SU-DHL-6 (cell line): ENCODE results near the gene SNAP23.

Source experiments
- EZH2phosphoT487 ChIP-seq: fragments of 200-600 bp; sonication (generic), shearing (Covaris generic); conservative IDR thresholded peaks from 2 replicates; pipeline ENCODE4 v1.6.1; 2018; ENCODE audit warnings: mild to moderate bottlenecking, antibody characterized with exemption, low read length, moderate library complexity, mixed read lengths
- TF ChIP-seq, protein P1 (sequence below): fragments of 200-600 bp; sonication (generic); IDR thresholded peaks from one replicate; pipeline ENCODE4 v1.5.1; 2017; ENCODE audit warnings: antibody characterized with exemption, mild to moderate bottlenecking, low read length, moderate library complexity; ENCODE audit not compliant: insufficient read depth, poor library complexity, severe bottlenecking

- TF ChIP-seq, protein P1, sequence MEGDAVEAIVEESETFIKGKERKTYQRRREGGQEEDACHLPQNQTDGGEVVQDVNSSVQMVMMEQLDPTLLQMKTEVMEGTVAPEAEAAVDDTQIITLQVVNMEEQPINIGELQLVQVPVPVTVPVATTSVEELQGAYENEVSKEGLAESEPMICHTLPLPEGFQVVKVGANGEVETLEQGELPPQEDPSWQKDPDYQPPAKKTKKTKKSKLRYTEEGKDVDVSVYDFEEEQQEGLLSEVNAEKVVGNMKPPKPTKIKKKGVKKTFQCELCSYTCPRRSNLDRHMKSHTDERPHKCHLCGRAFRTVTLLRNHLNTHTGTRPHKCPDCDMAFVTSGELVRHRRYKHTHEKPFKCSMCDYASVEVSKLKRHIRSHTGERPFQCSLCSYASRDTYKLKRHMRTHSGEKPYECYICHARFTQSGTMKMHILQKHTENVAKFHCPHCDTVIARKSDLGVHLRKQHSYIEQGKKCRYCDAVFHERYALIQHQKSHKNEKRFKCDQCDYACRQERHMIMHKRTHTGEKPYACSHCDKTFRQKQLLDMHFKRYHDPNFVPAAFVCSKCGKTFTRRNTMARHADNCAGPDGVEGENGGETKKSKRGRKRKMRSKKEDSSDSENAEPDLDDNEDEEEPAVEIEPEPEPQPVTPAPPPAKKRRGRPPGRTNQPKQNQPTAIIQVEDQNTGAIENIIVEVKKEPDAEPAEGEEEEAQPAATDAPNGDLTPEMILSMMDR: no peak
- no peak for TF ChIP-seq EZH2phosphoT487
These were observed 49.6 kb downstream of the SNAP23 start for GRCh38 chr15:42544853-42545629.
